ENCODE data around the gene SCNN1A. TPM values are rescaled to one million over a fixed set of nuclear protein-coding genes. Genes with fewer than 3 reads are reported as not detected.

SCNN1A gene
- total RNA-seq, 1 donor from 2014 or later: 29.2 TPM

DNA sequence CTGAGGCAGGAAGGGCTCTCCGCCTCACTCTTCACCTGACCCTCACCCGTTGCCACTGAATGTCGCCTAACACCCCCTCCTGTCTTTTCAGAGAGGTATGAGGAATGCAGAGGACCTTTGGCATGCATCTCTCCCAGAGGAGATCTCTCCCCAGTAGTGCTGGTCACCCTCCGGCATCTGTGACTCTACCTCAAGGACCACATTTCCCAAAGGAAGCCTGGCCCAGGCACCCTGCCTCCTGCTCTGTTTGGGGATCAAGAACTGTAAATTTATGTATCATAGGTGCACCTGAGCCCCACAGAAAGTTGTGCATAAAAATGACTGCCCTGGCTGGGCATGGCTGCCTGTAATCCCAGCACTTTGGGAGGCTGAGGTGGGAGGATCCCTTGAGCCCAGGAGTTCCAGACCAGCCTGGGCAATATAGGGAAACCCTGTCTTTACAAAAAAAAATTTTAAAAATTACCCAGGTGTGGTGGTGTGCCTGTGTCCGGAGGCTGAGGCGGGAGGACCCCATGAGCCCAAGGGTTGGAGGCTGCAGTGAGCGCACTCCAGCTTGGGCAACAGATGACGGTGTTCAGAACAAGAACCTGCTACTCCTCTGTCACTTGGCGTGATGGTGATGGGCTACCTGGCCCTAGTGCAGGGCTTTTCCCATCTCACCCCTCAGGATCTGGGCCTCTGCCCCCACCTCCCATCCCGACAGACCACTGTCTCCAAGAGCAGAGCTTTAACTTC lies 47.2 kb downstream of the SCNN1A start:
- Mint-ChIP-seq H3K27ac (no peak overlapping the region), H3K9me3 (no peaks in the 10 kb centered on the region), H3K4me3 (no peak overlapping the region), H3K27me3 (no peaks in the 10 kb centered on the region), H3K36me3 (peaks cover 36% of the 10 kb centered on the region), H3K4me1 (ENCODE audit: unreplicated experiment) (peaks cover 27% of the 10 kb centered on the region)
- TF ChIP-seq, protein P1, sequence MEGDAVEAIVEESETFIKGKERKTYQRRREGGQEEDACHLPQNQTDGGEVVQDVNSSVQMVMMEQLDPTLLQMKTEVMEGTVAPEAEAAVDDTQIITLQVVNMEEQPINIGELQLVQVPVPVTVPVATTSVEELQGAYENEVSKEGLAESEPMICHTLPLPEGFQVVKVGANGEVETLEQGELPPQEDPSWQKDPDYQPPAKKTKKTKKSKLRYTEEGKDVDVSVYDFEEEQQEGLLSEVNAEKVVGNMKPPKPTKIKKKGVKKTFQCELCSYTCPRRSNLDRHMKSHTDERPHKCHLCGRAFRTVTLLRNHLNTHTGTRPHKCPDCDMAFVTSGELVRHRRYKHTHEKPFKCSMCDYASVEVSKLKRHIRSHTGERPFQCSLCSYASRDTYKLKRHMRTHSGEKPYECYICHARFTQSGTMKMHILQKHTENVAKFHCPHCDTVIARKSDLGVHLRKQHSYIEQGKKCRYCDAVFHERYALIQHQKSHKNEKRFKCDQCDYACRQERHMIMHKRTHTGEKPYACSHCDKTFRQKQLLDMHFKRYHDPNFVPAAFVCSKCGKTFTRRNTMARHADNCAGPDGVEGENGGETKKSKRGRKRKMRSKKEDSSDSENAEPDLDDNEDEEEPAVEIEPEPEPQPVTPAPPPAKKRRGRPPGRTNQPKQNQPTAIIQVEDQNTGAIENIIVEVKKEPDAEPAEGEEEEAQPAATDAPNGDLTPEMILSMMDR (conservative IDR thresholded peaks at IDR 0.05): no peak
- no peak for DNase-seq (ENCODE audit: extremely low spot score, unreplicated experiment)

DNA sequence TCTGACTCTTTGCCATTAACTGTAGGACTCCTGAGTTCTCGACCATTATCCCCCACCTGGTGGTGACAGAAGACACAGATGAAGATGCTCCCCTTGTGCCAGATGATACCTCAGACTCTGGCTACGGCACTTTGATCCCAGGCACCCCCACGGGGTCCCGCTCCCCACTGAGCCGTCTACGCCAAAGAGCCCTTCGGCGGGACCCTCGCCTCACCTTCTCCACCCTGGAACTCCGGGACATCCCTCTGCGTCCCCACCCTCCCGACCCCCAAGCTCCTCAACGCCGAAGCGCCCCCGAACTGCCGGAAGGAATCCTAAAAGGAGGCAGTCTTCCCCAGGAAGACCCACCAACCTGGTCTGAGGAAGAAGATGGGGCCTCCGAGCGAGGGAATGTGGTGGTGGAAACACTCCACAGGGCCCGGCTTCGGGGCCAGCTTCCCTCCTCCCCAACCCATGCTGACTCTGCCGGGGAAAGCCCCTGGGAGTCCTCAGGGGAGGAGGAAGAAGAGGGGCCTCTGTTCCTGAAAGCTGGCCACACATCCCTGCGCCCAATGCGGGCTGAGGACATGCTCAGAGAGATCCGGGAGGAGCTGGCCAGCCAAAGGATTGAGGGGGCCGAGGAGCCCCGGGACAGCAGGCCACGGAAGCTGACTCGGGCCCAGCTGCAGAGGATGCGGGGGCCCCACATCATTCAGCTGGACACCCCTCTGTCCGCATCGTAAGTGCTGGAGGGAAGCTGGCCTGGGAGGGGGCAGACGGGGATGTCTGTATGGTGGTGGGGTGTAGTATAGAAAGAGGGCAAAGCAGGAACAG lies 47.9 kb downstream of the SCNN1A start:
- H3K27me3 Mint-ChIP-seq: no peaks in the 10 kb centered on the region
- H3K9me3 Mint-ChIP-seq: no peaks in the 10 kb centered on the region
- H3K36me3 Mint-ChIP-seq: peaks cover 34% of the 10 kb centered on the region
- TF ChIP-seq, protein P1 (conservative IDR thresholded peaks at IDR 0.05): no peak
- no peak overlapping the region for H3K4me3 Mint-ChIP-seq
- H3K4me1 Mint-ChIP-seq (ENCODE audit: unreplicated experiment): peaks cover 32% of the 10 kb centered on the region
- DNase-seq (ENCODE audit: extremely low spot score, unreplicated experiment): no peak
- peak overlapping the region; percentile 76 for H3K27ac Mint-ChIP-seq

- no peaks in the 10 kb centered on the region for H3K9me3 Mint-ChIP-seq
- DNase-seq (ENCODE audit: extremely low spot score, unreplicated experiment): no peak
- TF ChIP-seq, protein P1 (conservative IDR thresholded peaks at IDR 0.05): peak; percentile 67
- H3K4me1 Mint-ChIP-seq (ENCODE audit: unreplicated experiment): peaks cover 32% of the 10 kb centered on the region
- peaks cover 35% of the 10 kb centered on the region for H3K36me3 Mint-ChIP-seq
- peak overlapping the region; percentile 46 for H3K4me3 Mint-ChIP-seq
- peak overlapping the region; percentile 76 for H3K27ac Mint-ChIP-seq
- H3K27me3 Mint-ChIP-seq: no peaks in the 10 kb centered on the region
These were observed 48.8 kb downstream of the SCNN1A start for GRCh38 chr12:6326316-6327228.

DNA sequence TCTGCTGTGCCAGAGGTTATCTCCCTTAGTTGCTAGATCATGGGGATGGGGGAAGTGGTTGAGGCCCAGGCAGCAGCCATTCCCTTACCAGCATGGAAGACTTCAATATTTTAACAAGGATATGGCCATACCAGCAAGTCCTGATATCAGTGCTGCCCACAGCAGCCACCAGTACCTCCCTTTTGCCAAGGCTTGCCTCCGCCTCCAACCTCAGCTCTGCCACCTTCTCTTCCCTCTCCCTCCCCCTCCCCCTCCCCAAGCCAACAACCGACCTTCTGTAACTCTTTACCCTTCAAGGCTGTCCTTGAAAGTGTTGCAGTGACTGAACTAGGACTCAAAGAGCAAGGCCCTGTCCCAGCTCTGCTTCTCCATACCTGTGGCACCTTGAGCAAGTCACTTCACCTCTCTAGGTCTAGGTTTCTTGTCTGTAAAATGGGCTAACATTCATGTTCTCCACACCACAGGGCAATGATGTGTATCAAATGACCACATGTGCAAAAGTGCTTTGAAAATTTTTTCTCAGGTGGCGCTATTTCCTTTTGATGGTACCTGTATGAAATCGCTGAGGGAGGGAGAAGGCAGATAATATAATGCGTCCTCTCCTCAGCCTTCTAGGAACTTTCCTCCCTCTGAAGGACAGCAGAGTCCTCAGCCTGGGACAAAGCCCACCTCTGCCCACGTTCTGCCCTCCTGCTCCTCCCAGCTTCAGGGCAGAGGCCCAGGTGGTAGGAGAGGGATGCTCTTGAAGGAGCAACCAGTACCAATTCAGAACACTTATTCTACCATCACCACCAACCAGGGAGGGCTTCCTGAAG lies 50.2 kb downstream of the SCNN1A start:
- Mint-ChIP-seq H3K27me3 (no peaks in the 10 kb centered on the region), H3K4me1 (ENCODE audit: unreplicated experiment) (peaks cover 32% of the 10 kb centered on the region), H3K36me3 (peaks cover 29% of the 10 kb centered on the region), H3K4me3 (no peak overlapping the region), H3K9me3 (no peaks in the 10 kb centered on the region), H3K27ac (peak overlapping the region; percentile 73)
- no peak for DNase-seq (ENCODE audit: extremely low spot score, unreplicated experiment)
- TF ChIP-seq, protein P1 (conservative IDR thresholded peaks at IDR 0.05): no peak

Measured in type B pancreatic cell (in vitro differentiated cells).